Subcutaneous adipose tissue (tissue), 4 donors: Measurements from ENCODE around the gene KPNA3. TPM values are rescaled to one million over a fixed set of nuclear protein-coding genes. Genes with fewer than 3 reads are reported as not detected.

Source experiments
- total RNA-seq, 4 donors: library from RNA; depleted of rRNA; stranded (reverse); fragments of >200 nt; gene quantifications; one replicate each; pipeline ENCODE4 v1.1.0, GENCODE V29; 2016
- TF ChIP-seq, protein P1 (sequence below): fragments of 450-650 bp; IDR thresholded peaks from one replicate; pipeline ENCODE4 v1.5.1; 2016; ENCODE audit warnings: low read depth, mild to moderate bottlenecking, control low read depth, antibody characterized with exemption, moderate library complexity

Gene KPNA3
- total RNA-seq, 4 donors from 2014 or later = 24.1 to 54.0 (median 32.0) TPM

DNA sequence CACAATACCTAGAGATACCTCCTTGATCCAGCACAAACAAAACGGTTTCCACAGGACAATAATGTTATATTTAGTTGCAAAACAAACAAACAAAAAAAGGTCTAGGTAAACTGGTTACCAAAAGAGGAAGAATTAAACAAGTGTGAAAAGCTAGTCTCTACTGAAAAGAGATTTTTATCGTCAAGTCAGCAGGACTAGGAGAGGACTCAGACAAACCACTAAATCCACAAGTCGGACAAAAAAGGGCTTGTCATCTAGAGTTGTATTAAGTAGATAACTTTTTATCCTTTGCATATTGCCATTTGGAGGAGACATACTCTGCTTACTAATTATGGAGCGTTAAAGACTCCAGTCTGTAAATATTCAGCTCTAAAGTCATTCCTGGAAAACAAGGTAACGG is 9.9 kb upstream of the KPNA3 start:
- TF ChIP-seq, protein P1, sequence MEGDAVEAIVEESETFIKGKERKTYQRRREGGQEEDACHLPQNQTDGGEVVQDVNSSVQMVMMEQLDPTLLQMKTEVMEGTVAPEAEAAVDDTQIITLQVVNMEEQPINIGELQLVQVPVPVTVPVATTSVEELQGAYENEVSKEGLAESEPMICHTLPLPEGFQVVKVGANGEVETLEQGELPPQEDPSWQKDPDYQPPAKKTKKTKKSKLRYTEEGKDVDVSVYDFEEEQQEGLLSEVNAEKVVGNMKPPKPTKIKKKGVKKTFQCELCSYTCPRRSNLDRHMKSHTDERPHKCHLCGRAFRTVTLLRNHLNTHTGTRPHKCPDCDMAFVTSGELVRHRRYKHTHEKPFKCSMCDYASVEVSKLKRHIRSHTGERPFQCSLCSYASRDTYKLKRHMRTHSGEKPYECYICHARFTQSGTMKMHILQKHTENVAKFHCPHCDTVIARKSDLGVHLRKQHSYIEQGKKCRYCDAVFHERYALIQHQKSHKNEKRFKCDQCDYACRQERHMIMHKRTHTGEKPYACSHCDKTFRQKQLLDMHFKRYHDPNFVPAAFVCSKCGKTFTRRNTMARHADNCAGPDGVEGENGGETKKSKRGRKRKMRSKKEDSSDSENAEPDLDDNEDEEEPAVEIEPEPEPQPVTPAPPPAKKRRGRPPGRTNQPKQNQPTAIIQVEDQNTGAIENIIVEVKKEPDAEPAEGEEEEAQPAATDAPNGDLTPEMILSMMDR = no peak

DNA sequence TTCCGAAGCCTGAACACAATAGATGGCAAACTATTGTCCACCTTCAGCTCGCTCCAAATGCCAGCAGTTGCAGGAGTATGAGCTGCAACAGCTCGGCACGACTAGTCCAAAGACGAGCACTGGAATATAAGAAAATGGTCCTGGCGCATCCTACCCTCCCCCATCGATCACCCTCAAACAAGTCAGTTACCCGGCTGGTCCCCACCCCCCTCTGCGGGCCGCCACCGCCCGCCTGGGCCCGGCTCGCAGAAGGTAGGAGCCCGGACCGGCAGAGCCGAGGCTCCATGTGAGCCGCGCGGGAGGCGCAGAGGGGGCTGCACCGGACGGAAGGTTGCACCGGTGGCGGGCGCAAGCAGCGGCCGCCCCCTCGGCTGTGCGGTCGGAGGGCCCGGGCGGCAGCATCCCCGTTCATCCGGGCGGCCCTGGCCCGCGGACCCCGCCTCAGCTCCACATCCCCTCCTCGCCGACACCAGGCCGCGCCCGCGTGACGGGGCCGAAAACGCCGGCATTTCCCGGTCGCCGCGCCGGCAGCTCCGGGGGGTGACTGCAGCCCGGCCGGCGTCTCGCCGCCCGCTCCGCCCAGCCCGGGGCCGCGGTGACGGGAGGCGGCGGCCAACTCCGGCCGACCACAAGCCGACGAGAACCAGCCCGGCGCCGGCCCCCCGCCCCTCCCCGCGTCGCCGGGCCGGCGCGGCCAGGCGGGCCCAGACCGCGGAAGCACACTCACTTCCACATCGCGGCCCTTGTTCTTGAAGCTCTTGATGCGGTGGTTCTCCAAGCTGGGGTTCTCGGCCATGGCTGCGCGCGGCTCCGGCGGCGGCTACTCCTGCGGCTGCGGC is 552 bp downstream of the KPNA3 start:
- TF ChIP-seq, protein P1 = no peak

DNA sequence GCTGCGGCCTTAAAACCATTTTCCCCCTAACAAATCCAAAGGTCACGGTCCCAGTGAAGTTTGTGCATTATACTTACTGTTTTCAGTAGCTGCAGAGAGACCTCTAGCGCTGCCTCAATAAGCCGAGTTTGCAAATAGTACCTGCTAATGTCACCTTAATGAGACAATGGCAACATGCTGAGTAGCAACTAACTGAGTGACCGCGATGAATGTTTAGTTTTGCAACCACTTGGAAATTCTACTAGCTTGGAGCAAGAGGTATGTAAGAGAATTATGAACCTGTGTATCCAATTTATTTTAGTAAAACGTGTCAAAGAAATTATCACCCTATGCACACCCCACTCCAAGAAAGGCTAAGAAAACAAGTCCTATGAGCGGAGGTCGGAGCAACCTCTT is 1.2 kb downstream of the KPNA3 start:
- TF ChIP-seq, protein P1 = no peak

DNA sequence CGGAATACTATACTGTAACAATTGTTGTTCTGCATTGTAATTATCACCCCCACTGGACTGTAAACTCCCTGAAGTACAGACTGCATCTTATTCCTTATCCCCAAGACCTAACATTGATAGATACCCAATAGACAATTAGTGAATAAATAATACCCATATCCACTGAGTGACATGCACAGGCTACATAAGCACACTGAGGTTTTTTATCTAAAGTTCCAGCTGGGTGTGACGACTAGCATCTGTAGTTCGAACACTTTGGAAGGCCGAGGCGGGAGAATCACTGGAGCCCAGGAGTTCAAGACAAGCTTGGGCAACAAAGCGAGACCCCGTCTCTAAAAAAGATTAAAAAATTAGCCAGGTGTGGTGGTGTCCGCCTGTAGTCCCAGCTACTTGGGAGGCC is 2.5 kb downstream of the KPNA3 start:
- TF ChIP-seq, protein P1 = no peak

DNA sequence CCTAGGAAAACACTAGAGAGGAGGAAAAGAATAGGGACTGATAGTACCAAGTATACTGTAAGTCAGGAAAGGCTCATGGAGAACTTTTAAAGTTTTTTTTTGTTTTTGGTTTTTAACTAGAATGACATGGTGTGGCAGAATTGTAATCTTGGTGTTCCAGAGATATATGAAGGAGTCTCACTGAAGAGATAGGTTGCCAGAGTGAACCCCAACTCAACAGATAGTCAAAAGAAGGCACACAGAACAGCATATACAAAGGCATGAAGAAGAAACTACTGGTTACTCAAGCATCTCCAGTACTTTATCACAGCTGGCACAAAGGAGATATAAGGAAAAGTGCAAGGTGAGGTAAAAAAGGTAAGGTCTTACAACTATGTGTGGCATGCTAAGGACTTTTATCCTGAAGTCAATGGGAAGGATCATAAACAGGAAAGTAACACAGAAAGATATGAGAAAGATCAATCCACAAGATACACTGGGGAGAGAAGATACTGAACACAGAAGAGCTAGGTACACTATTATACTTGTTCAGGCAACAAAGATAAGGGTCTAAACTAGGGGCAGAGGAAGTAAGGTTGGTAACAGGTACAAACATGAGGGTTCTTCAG is 6.0 kb downstream of the KPNA3 start:
- TF ChIP-seq, protein P1 = no peak

DNA sequence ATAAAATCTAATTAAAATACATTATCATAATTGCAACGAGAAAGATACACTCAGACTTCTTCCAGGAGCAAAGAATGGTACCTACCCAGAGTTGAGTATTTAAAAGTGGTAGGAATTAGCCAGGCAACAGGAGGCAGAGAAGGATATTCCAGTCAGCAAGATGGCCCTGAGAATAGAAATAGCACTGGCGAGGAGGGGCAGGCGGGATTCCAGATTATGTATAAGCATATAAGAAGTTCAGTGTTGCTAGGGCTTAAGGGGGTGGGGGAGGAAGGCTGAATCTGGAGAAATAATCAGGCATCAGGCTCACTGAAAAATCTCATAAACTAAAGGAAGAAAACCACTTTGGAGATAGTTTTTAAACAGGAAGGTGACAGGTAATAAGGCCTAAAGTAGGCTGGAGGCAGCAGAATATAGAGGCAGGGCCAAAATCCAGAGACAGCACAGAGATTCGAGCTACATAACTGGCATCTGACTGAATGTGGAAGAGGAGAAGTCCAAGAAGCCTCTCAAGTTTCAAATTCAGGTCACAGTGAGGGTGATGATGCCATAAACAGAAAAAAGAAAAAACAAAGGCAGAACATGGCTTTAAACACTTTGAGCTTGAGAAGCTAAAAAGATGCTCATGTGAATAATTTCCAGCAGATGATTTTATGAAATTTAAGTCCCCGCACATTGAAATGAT is 7.5 kb downstream of the KPNA3 start:
- TF ChIP-seq, protein P1 = no peak

DNA sequence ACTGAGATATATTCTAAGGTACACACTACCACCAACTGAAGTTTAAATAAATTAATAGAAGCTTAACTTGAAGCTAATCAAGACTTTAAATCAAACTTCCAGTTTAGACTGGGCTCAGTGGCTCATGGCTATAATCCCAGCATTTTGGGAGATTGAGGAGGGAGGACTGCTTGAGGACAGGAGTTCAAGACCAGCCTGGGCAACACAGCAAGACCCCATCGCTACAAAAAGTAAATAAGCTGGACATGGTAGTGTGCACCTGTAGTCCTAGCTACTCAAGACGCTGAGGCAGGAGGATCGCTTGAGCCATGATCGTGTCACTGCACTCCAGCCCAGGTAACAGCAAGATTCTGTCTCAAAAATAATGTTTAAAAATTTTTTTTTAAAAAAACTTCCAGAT is 8.6 kb downstream of the KPNA3 start:
- TF ChIP-seq, protein P1 = no peak
